HepG2 (cell line): Measurements from ENCODE around the gene RBSN. TPM values are rescaled to one million over a fixed set of nuclear protein-coding genes. Genes with fewer than 3 reads are reported as not detected.

ENCODE experiments used
- ATAC-seq: fragments of 200-7000 bp; cut with Tn5 transposase; 3 replicates; pipeline ENCODE4 v1.9.1; 2020; ENCODE audit warnings: mild to moderate bottlenecking, moderate library complexity
- BruUV-seq: library from RNA; stranded (reverse); fragments of 400-500 nt; replicated peaks from 2 replicates; lab custom pipeline; 2021; lab: Mats Ljungman, UMichigan
- CTCF ChIA-PET: fragments of 300-600 bp; formaldehyde crosslinking; extraction: SDS; loops from one replicate; lab custom pipeline; 2021; ENCODE audit warnings: low total read pairs, inconsistent platforms, low intra/inter-chr PET ratio; lab: Yijun Ruan, JAX
- POLR2A ChIA-PET: fragments of 350-600 bp; sonication (Branson Sonifier 250); formaldehyde crosslinking; loops from one replicate; lab custom pipeline; 2020; ENCODE audit warnings: antibody characterized with exemption, inconsistent platforms; lab: Yijun Ruan, JAX
- DNase-seq: peaks from one replicate; pipeline ENCODE4 v3.0.0-alpha.2; 2015; ENCODE audit warnings: low spot score
- FAIRE-seq: peaks from 3 replicates; lab custom pipeline; 2011; peaks lifted over from hg19 to GRCh38; lab: Jason Lieb, UNC
- H2AFZ ChIP-seq: one replicate; pipeline ENCODE4 v1.6.1; 2011; ENCODE audit warnings: low read length, inconsistent platforms
- H3K27ac ChIP-seq: fragments of 300-600 bp; 3 replicates; pipeline ENCODE4 v1.8.0; 2011; ENCODE audit warnings: mixed run types, mild to moderate bottlenecking, mixed read lengths, low read length, inconsistent platforms; ENCODE audit not compliant: insufficient read depth; ENCODE audit errors: extremely low read length
- H3K27me3 ChIP-seq, 2 experiments: fragments of 200-600 bp in 1 of 2; 2 replicates in 1 of 2; 3 replicates in 1 of 2; pipeline versions ENCODE4 v1.6.0 to v1.8.0; 2011; ENCODE audit warnings: low read length in 2 of 2, mild to moderate bottlenecking in 2 of 2, moderate library complexity in 2 of 2, inconsistent platforms in 1 of 2; ENCODE audit not compliant: insufficient read depth in 2 of 2, control insufficient read depth in 1 of 2
- H3K36me3 ChIP-seq, 2 experiments: fragments of 200-600 bp in 1 of 2; replicated peaks in 1 of 2; 2 replicates in 1 of 2; 3 replicates in 1 of 2; pipeline versions ENCODE4 v1.5.1 to v1.8.0; 2011; ENCODE audit warnings: low read length in 2 of 2, inconsistent platforms in 1 of 2; ENCODE audit not compliant: insufficient read depth in 2 of 2, control insufficient read depth in 1 of 2
- H3K4me1 ChIP-seq: 2 replicates; pipeline ENCODE4 v1.5.1; 2012; ENCODE audit warnings: low read length, inconsistent platforms; ENCODE audit not compliant: insufficient read depth
- H3K4me2 ChIP-seq: 2 replicates; pipeline ENCODE4 v1.6.0; 2011; ENCODE audit warnings: low read depth, low read length, inconsistent platforms
- H3K4me3 ChIP-seq, 3 experiments: fragments of 200-600 bp in 1 of 3; sonication (generic), shearing (Covaris generic) in 1 of 3; replicated peaks in 1 of 3; 2 replicates each; pipeline ENCODE4 v1.5.1; 2011 to 2016; ENCODE audit warnings: low read length in 3 of 3, inconsistent platforms in 2 of 3, low read depth in 2 of 3, mild to moderate bottlenecking in 2 of 3, control low read depth in 1 of 3, mixed read lengths in 1 of 3; ENCODE audit not compliant: insufficient read depth in 1 of 3
- H3K79me2 ChIP-seq: one replicate; pipeline ENCODE4 v1.6.1; 2011; ENCODE audit warnings: low read length, inconsistent platforms; ENCODE audit not compliant: insufficient read depth
- H3K9ac ChIP-seq: 2 replicates; pipeline ENCODE4 v1.6.0; 2011; ENCODE audit warnings: mild to moderate bottlenecking, low read depth, low read length, inconsistent platforms; ENCODE audit not compliant: insufficient read depth
- H3K9me3 ChIP-seq: 2 replicates; pipeline ENCODE4 v1.5.1; 2012; ENCODE audit warnings: mild to moderate bottlenecking, low read length
- H4K20me1 ChIP-seq: 2 replicates; pipeline ENCODE4 v1.6.0; 2011; ENCODE audit warnings: inconsistent platforms, mild to moderate bottlenecking, low read length, moderate library complexity; ENCODE audit not compliant: insufficient read depth
- DMAP1 ChIP-seq: IDR thresholded peaks from 2 replicates; pipeline ENCODE4 v1.6.1; 2016
- FOXJ3 ChIP-seq: sonication (generic); formaldehyde crosslinking; IDR thresholded peaks from 2 replicates; pipeline ENCODE4 v1.4.0; 2020; ENCODE audit warnings: missing genetic modification reagents, mild to moderate bottlenecking, borderline replicate concordance
- FOXO4 ChIP-seq: sonication (generic); formaldehyde crosslinking; conservative IDR thresholded peaks from 2 replicates; pipeline ENCODE4 v1.8.1; 2023; ENCODE audit warnings: missing genetic modification reagents
- HNRNPH1 ChIP-seq: fragments of 200-400 bp; formaldehyde crosslinking; optimal IDR thresholded peaks from 2 replicates; pipeline ENCODE3; 2017; ENCODE audit warnings: mild to moderate bottlenecking, low read depth, low read length
- KMT2B ChIP-seq: IDR thresholded peaks from 2 replicates; pipeline ENCODE4 v1.6.1; 2016; ENCODE audit warnings: missing genetic modification reagents, missing compliant biosample characterization
- ZNF10 ChIP-seq: sonication (generic); formaldehyde crosslinking; IDR thresholded peaks from 2 replicates; pipeline ENCODE4 v1.4.0; 2020; ENCODE audit warnings: mild to moderate bottlenecking, low read depth, missing genetic modification reagents, borderline replicate concordance
- WGBS: methylation state at CpG from one replicate; pipeline ENCODE4 v1.1.6; 2017; ENCODE audit warnings: low lambda C conversion rate; 5-methylcytosine and 5-hydroxymethylcytosine counted together
- in situ Hi-C: cut with HindIII; loops from 2 replicates; pipeline ENCODE4 v1.10.0; 2017; ENCODE audit warnings: low pct_unique_long_range_greater_than_20kb; ENCODE audit not compliant: extremely low pct_ligation_motif_present
- intact Hi-C: fragments of 100-400 bp; cut with micrococcal nuclease; formaldehyde crosslinking; loops from one replicate; pipeline ENCODE4 v1.10.0; 2022; ENCODE audit not compliant: unreplicated experiment
- polyA plus RNA-seq, 8 experiments: library from polyadenylated mRNA; depleted of rRNA in 3 of 8; stranded (reverse) in 7 of 8; unstranded in 1 of 8; fragments of >200 nt; fragmentation: Illumina TruSeq in 4 of 8; extraction: Trizol in 4 of 8; gene quantifications; 2 replicates each; pipeline versions ENCODE4 v1.2.1 to v1.2.3, GENCODE V29; 2011 to 2016; ENCODE audit warnings: low read depth in 4 of 8, missing spikeins in 1 of 8, mixed read lengths in 1 of 8; ENCODE audit not compliant: insufficient read depth in 1 of 8
- total RNA-seq, 5 experiments: library from RNA; depleted of rRNA; stranded (reverse); fragments of >200 nt; fragmentation: Illumina TruSeq; extraction: Trizol; gene quantifications; 2 replicates each; pipeline ENCODE4 v1.2.3, GENCODE V29; 2016; ENCODE audit warnings: low read depth in 1 of 5

RBSN gene
- total and polyA plus RNA-seq, 2 of the 13 experiments (the other 11 are each of a cell fraction or from before 2014, with no cell fraction given), result 7.9 to 11.8 TPM

DNA sequence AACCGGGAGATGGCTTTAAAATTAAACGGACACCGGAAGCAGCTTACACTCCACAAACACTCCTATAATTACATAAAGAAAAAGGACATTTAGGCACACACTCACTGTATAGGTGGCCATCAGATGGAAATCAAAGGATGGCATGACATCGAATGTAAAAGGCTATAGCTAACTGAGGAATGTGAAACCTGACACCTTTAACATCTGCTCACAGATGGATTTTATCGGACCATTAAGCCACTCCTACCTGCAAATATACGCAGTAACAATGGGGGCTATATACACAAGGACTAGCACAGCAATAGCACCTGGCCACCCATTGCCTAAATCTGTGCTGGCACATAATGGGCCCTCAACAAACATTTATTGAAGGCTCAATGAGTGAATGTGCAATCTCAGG lies 14.5 kb upstream of the RBSN start (continued):
- TF ChIP-seq ZNF10 (no peak), FOXJ3 (CRISPR knock-in tag) (no peak), KMT2B (CRISPR knock-in tag) (no peak), FOXO4 (CRISPR knock-in tag) (no peak)
- TF ChIP-seq, all 625 proteins: peak for 0

DNA sequence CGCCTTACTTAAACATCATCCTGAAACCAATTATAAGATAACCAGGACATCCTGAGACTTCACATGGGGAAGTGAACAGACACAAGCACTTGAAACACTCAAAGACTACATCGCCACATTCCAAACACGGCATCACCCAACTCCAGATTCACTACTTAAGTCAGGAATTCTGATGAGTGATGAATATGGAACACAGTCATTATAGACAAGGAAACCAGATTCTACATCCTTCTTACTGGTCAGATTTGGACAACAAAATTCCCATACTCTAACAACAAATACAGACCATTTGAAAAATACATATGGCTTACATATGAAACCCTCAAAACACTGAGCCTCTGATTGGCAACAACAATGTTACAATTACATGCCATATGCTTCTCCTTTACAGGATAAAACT lies 13.1 kb upstream of the RBSN start:
- Histone ChIP-seq H3K4me2 (no peak overlapping the region), H3K79me2 (no peaks in the 10 kb centered on the region), H3K4me3 (no peak overlapping the region), H3K4me1 (peaks cover 29% of the 10 kb centered on the region), H3K9me3 (no peaks in the 10 kb centered on the region), H2AFZ (no peak overlapping the region), H4K20me1 (no peaks in the 10 kb centered on the region), H3K36me3 (no peaks in the 10 kb centered on the region), H3K9ac (no peak overlapping the region), H3K27ac (no peak overlapping the region), H3K27me3 (peaks cover 0 to 2% of the 10 kb centered on the region in 2 experiments; a peak in 1 of 5 replicates)
- in situ Hi-C loops, result loop anchor here (10.0 kb wide), 2 partner anchors 93 to 273 kb away; partner anchors contain the start of gene CAPN7
- no TSS peak for BruUV-seq
- TF ChIP-seq HNRNPH1, result no peak
- ChIA-PET POLR2A (no interaction called here), CTCF (no interaction called here)
- intact Hi-C loops, result no loop called here
- ATAC-seq (no peak), FAIRE-seq (no peak), DNase-seq (no peak)
- WGBS, result 62% methylated on average over 3 of the region's 3 CpGs

- H3K4me1 ChIP-seq, result peaks cover 27% of the 10 kb centered on the region
- H3K4me2 ChIP-seq, result no peak overlapping the region
- intact Hi-C loops, result no loop called here
- 38% methylated on average over 4 of the region's 4 CpGs for WGBS
- no peak for TF ChIP-seq DMAP1 (CRISPR knock-in tag)
- H3K79me2 ChIP-seq, result no peaks in the 10 kb centered on the region
- H2AFZ ChIP-seq, result no peak overlapping the region
- peaks cover 0 to 2% of the 10 kb centered on the region in 2 experiments; a peak in 1 of 5 replicates for H3K27me3 ChIP-seq
- in situ Hi-C loops, result loop anchor here (10.0 kb wide), 2 partner anchors 95 to 275 kb away; partner anchors contain the start of gene CAPN7
- ChIA-PET CTCF (no interaction called here), POLR2A (no interaction called here)
- no peaks in the 10 kb centered on the region for H3K36me3 ChIP-seq
- no TSS peak for BruUV-seq
- no peak overlapping the region for H3K4me3 ChIP-seq
- ATAC-seq (no peak), DNase-seq (no peak), FAIRE-seq (no peak)
- H3K9ac ChIP-seq, result no peak overlapping the region
- H3K27ac ChIP-seq, result no peak overlapping the region
- no peaks in the 10 kb centered on the region for H4K20me1 ChIP-seq
- no peaks in the 10 kb centered on the region for H3K9me3 ChIP-seq
Measured at GRCh38 chr3:15110206-15110605, 11.3 kb upstream of the RBSN start.
